H1 (cell line): ENCODE data around the gene MGLL.

Experiments
- BRCA1 ChIP-seq: IDR thresholded peaks from 2 replicates; pipeline ENCODE4 v1.6.1; 2012; ENCODE audit warnings: low read depth, low read length, improper control_type of control experiment
- CBX8 ChIP-seq: fragments of 300-800, 300-1000 bp; sonication (generic); IDR thresholded peaks from 2 replicates; pipeline ENCODE4 v1.7.1; 2016; ENCODE audit warnings: low read depth, low read length, borderline replicate concordance
- CHD7 ChIP-seq: fragments of 300-600 bp; sonication (generic); IDR thresholded peaks from 2 replicates; pipeline ENCODE4 v1.7.1; 2012; ENCODE audit warnings: low read length, moderate library complexity, mild to moderate bottlenecking, inconsistent platforms; ENCODE audit not compliant: insufficient replicate concordance
- CTCF ChIP-seq, 3 experiments: IDR thresholded peaks; 1 replicate in 2 of 3; 2 replicates in 1 of 3; pipeline versions ENCODE4 v1.5.1 to v1.6.1; 2011; ENCODE audit warnings: low read length in 3 of 3, mild to moderate bottlenecking in 3 of 3, inconsistent platforms in 2 of 3, low read depth in 1 of 3, moderate library complexity in 1 of 3; ENCODE audit not compliant: insufficient read depth in 1 of 3; ENCODE audit errors: control extremely low read depth in 1 of 3
- EP300 ChIP-seq, 2 experiments: IDR thresholded peaks; 1 replicate in 1 of 2; 2 replicates in 1 of 2; pipeline ENCODE4 v1.6.1; 2011 to 2012; ENCODE audit warnings: low read depth in 2 of 2, low read length in 2 of 2, mild to moderate bottlenecking in 2 of 2, borderline replicate concordance in 1 of 2, inconsistent platforms in 1 of 2, moderate library complexity in 1 of 2
- EZH2 ChIP-seq: fragments of 200-600 bp; sonication (generic); IDR thresholded peaks from 2 replicates; pipeline ENCODE4 v1.7.1; 2012; ENCODE audit warnings: low read depth, mild to moderate bottlenecking, moderate library complexity, low read length, inconsistent platforms; ENCODE audit not compliant: severe bottlenecking
- FOSL1 ChIP-seq: IDR thresholded peaks from 2 replicates; pipeline ENCODE4 v1.6.1; 2011; ENCODE audit warnings: mild to moderate bottlenecking, low read depth, low read length, moderate library complexity; ENCODE audit not compliant: insufficient read depth
- KDM1A ChIP-seq: fragments of 200-600, 300-600 bp; sonication (generic); IDR thresholded peaks from 2 replicates; pipeline ENCODE4 v1.7.1; 2016; ENCODE audit warnings: mild to moderate bottlenecking, low read length, borderline replicate concordance
- MAX ChIP-seq: IDR thresholded peaks from 2 replicates; pipeline ENCODE4 v1.6.1; 2012; ENCODE audit warnings: inconsistent platforms
- POLR2A ChIP-seq, 2 experiments: IDR thresholded peaks; 1 replicate in 1 of 2; 2 replicates in 1 of 2; pipeline ENCODE4 v1.6.1; 2011; ENCODE audit warnings: low read depth in 2 of 2, low read length in 2 of 2, mild to moderate bottlenecking in 2 of 2; ENCODE audit errors: control extremely low read depth in 1 of 2
- POLR2AphosphoS5 ChIP-seq: IDR thresholded peaks from 2 replicates; pipeline ENCODE4 v1.6.1; 2011; ENCODE audit warnings: low read depth, low read length
- RXRA ChIP-seq: IDR thresholded peaks from 2 replicates; pipeline ENCODE4 v1.6.1; 2011; ENCODE audit warnings: low read depth, mild to moderate bottlenecking, low read length, moderate library complexity; ENCODE audit not compliant: insufficient read depth
- TAF1 ChIP-seq: IDR thresholded peaks from 2 replicates; pipeline ENCODE4 v1.6.1; 2011; ENCODE audit warnings: mild to moderate bottlenecking, low read depth, low read length
- YY1 ChIP-seq: IDR thresholded peaks from 2 replicates; pipeline ENCODE4 v1.6.1; 2011; ENCODE audit warnings: low read depth, mild to moderate bottlenecking, low read length

- TF ChIP-seq YY1 (no peak), RXRA (no peak), POLR2A (IDR thresholded peaks at IDR 0.05; ENCODE audit: control extremely low read depth in 1 of 2, low read depth in 2 of 2, low read length in 2 of 2) (no peak), FOSL1 (no peak), CTCF (IDR thresholded peaks at IDR 0.05; ENCODE audit: control extremely low read depth in 1 of 3, insufficient read depth in 1 of 3, low read depth in 1 of 3, low read length in 3 of 3) (no peak), BRCA1 (no peak), EZH2 (no peak), TAF1 (no peak), CHD7 (no peak), CBX8 (no peak), POLR2AphosphoS5 (no peak), KDM1A (no peak), EP300 (IDR thresholded peaks at IDR 0.05; ENCODE audit: borderline replicate concordance in 1 of 2, low read depth in 2 of 2, low read length in 2 of 2) (no peak), MAX (no peak)
Measured at GRCh38 chr3:127809211-127809610, 13.1 kb downstream of the MGLL start.
